GM12878 (cell line): ENCODE results near the gene PTMA. TPM values are rescaled to one million over a fixed set of nuclear protein-coding genes. Genes with fewer than 3 reads are reported as not detected.

Experiments
- ATAC-seq: fragments of 200-7000 bp; cut with Tn5 transposase; 3 replicates; pipeline ENCODE4 v1.9.1; 2020; ENCODE audit warnings: mild to moderate bottlenecking, moderate library complexity
- BruUV-seq: library from RNA; stranded (reverse); fragments of 400-500 nt; replicated peaks from 2 replicates; lab custom pipeline; 2021; lab: Mats Ljungman, UMichigan
- CTCF ChIA-PET: fragments of 300-600 bp; sonication (Branson Sonifier 250); formaldehyde crosslinking; extraction: SDS; loops from one replicate; lab custom pipeline; 2021; ENCODE audit warnings: inconsistent platforms; lab: Yijun Ruan, JAX
- POLR2A ChIA-PET: fragments of 350-600 bp; formaldehyde crosslinking; extraction: SDS; loops from one replicate; lab custom pipeline; 2021; ENCODE audit warnings: inconsistent platforms; lab: Charles Lee
- RAD21 ChIA-PET: fragments of 300-600 bp; sonication (Branson Sonifier 250); formaldehyde crosslinking; loops from one replicate; lab custom pipeline; 2023; ENCODE audit warnings: antibody characterized with exemption; ENCODE audit not compliant: unreplicated experiment; lab: Charles Lee
- SMC1A ChIA-PET: fragments of 300-600 bp; sonication (Branson Sonifier 250); formaldehyde crosslinking; loops from one replicate; lab custom pipeline; 2023; ENCODE audit not compliant: unreplicated experiment, uncharacterized antibody; lab: Charles Lee
- DNase-seq: peaks from one replicate; pipeline ENCODE4 v3.0.0-alpha.2; 2011; ENCODE audit warnings: low read depth, low spot score
- FAIRE-seq: peaks from 3 replicates; lab custom pipeline; 2011; peaks lifted over from hg19 to GRCh38; lab: Jason Lieb, UNC
- H2AFZ ChIP-seq: 2 replicates; pipeline ENCODE4 v1.6.0; 2011; ENCODE audit warnings: low read depth, low read length, control low read depth; ENCODE audit not compliant: control insufficient read depth
- H3K27ac ChIP-seq: 2 replicates; pipeline ENCODE4 v1.5.1; 2011; ENCODE audit warnings: control low read depth; ENCODE audit not compliant: control insufficient read depth, insufficient read depth
- H3K27me3 ChIP-seq, 2 experiments: replicated peaks in 1 of 2; 2 replicates each; pipeline versions ENCODE4 v1.6.0 to v1.6.1; 2011; ENCODE audit warnings: low read length in 1 of 2; ENCODE audit not compliant: control insufficient read depth in 2 of 2, insufficient read depth in 2 of 2
- H3K36me3 ChIP-seq, 2 experiments: 2 replicates each; pipeline ENCODE4 v1.5.1; 2011; ENCODE audit warnings: low read length in 1 of 2; ENCODE audit not compliant: control insufficient read depth in 2 of 2, insufficient read depth in 2 of 2
- H3K4me1 ChIP-seq: 2 replicates; pipeline ENCODE4 v1.6.1; 2011; ENCODE audit warnings: mild to moderate bottlenecking, low read length, moderate library complexity, mixed read lengths; ENCODE audit not compliant: control insufficient read depth, insufficient read depth
- H3K4me2 ChIP-seq: 2 replicates; pipeline ENCODE4 v1.6.0; 2011; ENCODE audit warnings: control low read depth; ENCODE audit not compliant: control insufficient read depth, insufficient read depth
- H3K4me3 ChIP-seq: fragments of 200-600 bp; sonication (generic); 2 replicates; pipeline ENCODE4 v1.5.1; 2016
- H3K79me2 ChIP-seq: 2 replicates; pipeline ENCODE4 v1.6.0; 2011; ENCODE audit warnings: low read length; ENCODE audit not compliant: control insufficient read depth, insufficient read depth
- H3K9ac ChIP-seq: 2 replicates; pipeline ENCODE4 v1.8.0; 2011; ENCODE audit warnings: low read length, control low read depth, mixed read lengths; ENCODE audit not compliant: control insufficient read depth, insufficient read depth
- H3K9me3 ChIP-seq: replicated peaks from 3 replicates; pipeline ENCODE4 v1.5.1; 2011; ENCODE audit warnings: mild to moderate bottlenecking, low read length; ENCODE audit not compliant: control insufficient read depth, insufficient read depth
- H4K20me1 ChIP-seq: 2 replicates; pipeline ENCODE4 v1.6.0; 2011; ENCODE audit not compliant: control insufficient read depth, insufficient read depth
- DPF2 ChIP-seq: fragments of 450-650 bp; IDR thresholded peaks from 2 replicates; pipeline ENCODE4 v1.6.1; 2017; ENCODE audit warnings: mild to moderate bottlenecking
- EED ChIP-seq: sonication (generic); IDR thresholded peaks from 2 replicates; pipeline ENCODE4 v1.6.1; 2016; ENCODE audit warnings: antibody characterized with exemption, low read depth
- EP300 ChIP-seq, 2 experiments: fragments of 150-350 bp in 1 of 2; IDR thresholded peaks; 2 replicates each; pipeline ENCODE4 v1.6.1; 2011 to 2012; ENCODE audit warnings: low read depth in 2 of 2, low read length in 2 of 2, borderline replicate concordance in 1 of 2, improper control_type of control experiment in 1 of 2, inconsistent platforms in 1 of 2; ENCODE audit not compliant: control insufficient read depth in 1 of 2
- FOS ChIP-seq: IDR thresholded peaks from 3 replicates; pipeline ENCODE4 v1.6.1; 2011; ENCODE audit warnings: borderline replicate concordance; ENCODE audit not compliant: insufficient read length; ENCODE audit errors: extremely low read depth
- MTA2 ChIP-seq: fragments of 450-650 bp; IDR thresholded peaks from 2 replicates; pipeline ENCODE4 v1.6.1; 2016; ENCODE audit warnings: low read depth, mild to moderate bottlenecking, moderate library complexity
- MYB ChIP-seq: fragments of 150-350 bp; IDR thresholded peaks from 2 replicates; pipeline ENCODE4 v1.6.1; 2014; ENCODE audit warnings: mild to moderate bottlenecking, low read depth, low read length, borderline replicate concordance
- RAD21 ChIP-seq: IDR thresholded peaks from 2 replicates; pipeline ENCODE4 v1.6.1; 2011; ENCODE audit warnings: mild to moderate bottlenecking, low read depth, low read length, moderate library complexity; ENCODE audit not compliant: insufficient read depth
- SMAD1 ChIP-seq: fragments of 450-650 bp; IDR thresholded peaks from 2 replicates; pipeline ENCODE4 v1.6.1; 2018; ENCODE audit warnings: mild to moderate bottlenecking, low read depth; ENCODE audit not compliant: partially characterized antibody
- SRF ChIP-seq, 2 experiments: IDR thresholded peaks; 2 replicates each; pipeline ENCODE4 v1.6.1; 2011; ENCODE audit warnings: low read depth in 2 of 2, low read length in 2 of 2, mild to moderate bottlenecking in 1 of 2, moderate library complexity in 1 of 2
- WGBS: methylation state at CpG from one replicate; pipeline ENCODE4 v1.1.6; 2016; ENCODE audit warnings: low lambda C conversion rate; ENCODE audit not compliant: insufficient replicate concordance, insufficient coverage; ENCODE audit errors: missing lambda C conversion rate; 5-methylcytosine and 5-hydroxymethylcytosine counted together
- in situ Hi-C: fragments of 300-500 bp; cut with MboI; formaldehyde crosslinking; loops from 9 replicates; pipeline ENCODE4 v1.14.3; 2018; ENCODE audit warnings: mixed read lengths
- intact Hi-C: fragments of 100-400 bp; cut with micrococcal nuclease; formaldehyde crosslinking; loops from one replicate; pipeline ENCODE4 v1.14.2; 2022; ENCODE audit not compliant: unreplicated experiment
- polyA plus RNA-seq, 11 experiments: library from polyadenylated mRNA; depleted of rRNA in 4 of 11; unstranded in 6 of 11; stranded (reverse) in 5 of 11; fragments of >200 nt; fragmentation: Nextera tagmentation in 4 of 11; fragmentation: Illumina TruSeq in 1 of 11; extraction: Ambion mirVana in 4 of 11; extraction: Trizol in 1 of 11; gene quantifications; 1 replicate in 1 of 11; 2 replicates in 10 of 11; pipeline versions ENCODE4 v1.2.1 to v1.2.3, GENCODE V29; 2011 to 2016; ENCODE audit warnings: inconsistent platforms in 2 of 11, missing spikeins in 2 of 11, low read depth in 1 of 11
- total RNA-seq, 4 experiments: library from RNA; depleted of rRNA in 3 of 4; stranded (reverse); fragments of >200 nt in 3 of 4; fragmentation: Illumina TruSeq in 1 of 4; extraction: Trizol in 1 of 4; gene quantifications; 2 replicates each; pipeline versions ENCODE4 v1.2.1 to v1.2.3, GENCODE V29; 2013 to 2021
- TF ChIP-seq, protein P1 (sequence below): IDR thresholded peaks from 2 replicates; pipeline ENCODE4 v1.6.1; 2012; ENCODE audit warnings: low read length, inconsistent platforms

PTMA gene
- total and polyA plus RNA-seq, 10 of the 15 experiments (the other 5 are each of a cell fraction or from before 2014, with no cell fraction given) = 1,144 to 5,018 (median 3,464) TPM

- intact Hi-C loops = no loop called here
- SMC1A ChIA-PET = interaction anchor here (0.9 kb wide), 1 partner anchor 17 kb away, joined by 4 read pairs; no protein-coding TSS in a partner anchor
- CTCF ChIA-PET = interaction anchor here (1.3 to 1.9 kb wide), 3 partner anchors 17 to 21 kb away, joined by 3 to 7 read pairs (median 6); no protein-coding TSS in a partner anchor
- no peaks in the 10 kb centered on the region for H3K9me3 ChIP-seq
- POLR2A ChIA-PET = no interaction called here
- no peaks in the 10 kb centered on the region for H3K36me3 ChIP-seq
- FAIRE-seq (no peak), ATAC-seq (no peak), DNase-seq (no peak)
- no peaks in the 10 kb centered on the region for H3K79me2 ChIP-seq
- no peak overlapping the region for H3K27ac ChIP-seq
- no peak overlapping the region for H3K4me3 ChIP-seq
- BruUV-seq = no TSS peak
- TF ChIP-seq MYB = no peak
- no peak for TF ChIP-seq SMAD1
- TF ChIP-seq DPF2 = no peak
- no peak for TF ChIP-seq MTA2
- TF ChIP-seq EED = no peak
- TF ChIP-seq, protein P1, sequence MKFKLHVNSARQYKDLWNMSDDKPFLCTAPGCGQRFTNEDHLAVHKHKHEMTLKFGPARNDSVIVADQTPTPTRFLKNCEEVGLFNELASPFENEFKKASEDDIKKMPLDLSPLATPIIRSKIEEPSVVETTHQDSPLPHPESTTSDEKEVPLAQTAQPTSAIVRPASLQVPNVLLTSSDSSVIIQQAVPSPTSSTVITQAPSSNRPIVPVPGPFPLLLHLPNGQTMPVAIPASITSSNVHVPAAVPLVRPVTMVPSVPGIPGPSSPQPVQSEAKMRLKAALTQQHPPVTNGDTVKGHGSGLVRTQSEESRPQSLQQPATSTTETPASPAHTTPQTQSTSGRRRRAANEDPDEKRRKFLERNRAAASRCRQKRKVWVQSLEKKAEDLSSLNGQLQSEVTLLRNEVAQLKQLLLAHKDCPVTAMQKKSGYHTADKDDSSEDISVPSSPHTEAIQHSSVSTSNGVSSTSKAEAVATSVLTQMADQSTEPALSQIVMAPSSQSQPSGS = no peak
- TF ChIP-seq SRF (IDR thresholded peaks at IDR 0.05; ENCODE audit: low read depth in 2 of 2, low read length in 2 of 2) = no peak
- TF ChIP-seq EP300 (IDR thresholded peaks at IDR 0.05; ENCODE audit: borderline replicate concordance in 1 of 2, control insufficient read depth in 1 of 2, low read depth in 2 of 2, low read length in 2 of 2) = no peak
- TF ChIP-seq RAD21 = no peak
- TF ChIP-seq FOS = no peak
- H3K9ac ChIP-seq = no peak overlapping the region
- 73% methylated on average over 7 of the region's 7 CpGs for WGBS
- H4K20me1 ChIP-seq = no peaks in the 10 kb centered on the region
- RAD21 ChIA-PET = interaction anchor here (24.6 kb wide), 1 partner anchor 23 kb away, joined by 463 read pairs; no protein-coding TSS in a partner anchor
- no peak overlapping the region for H2AFZ ChIP-seq
- in situ Hi-C loops = no loop called here
- H3K27me3 ChIP-seq = no peaks in the 10 kb centered on the region
- H3K4me1 ChIP-seq = no peaks in the 10 kb centered on the region
- no peak overlapping the region for H3K4me2 ChIP-seq
Observed at GRCh38 chr2:231693956-231694355, 14.4 kb upstream of the PTMA start.
